Spleen (tissue), 7 donors: ENCODE measurements around the gene ZNF841.

ENCODE experiments used
- CTCF ChIP-seq, 11 experiments: fragments of 200-600 bp in 7 of 11; fragments of 450-650 bp in 4 of 11; sonication (generic) in 4 of 11; IDR thresholded peaks in 8 of 11; conservative IDR thresholded peaks in 3 of 11; 1 replicate in 7 of 11; 2 replicates in 4 of 11; pipeline versions ENCODE4 v1.4.0 to v1.8.0; 2016 to 2021; ENCODE audit warnings: antibody characterized with exemption in 11 of 11, inconsistent platforms in 4 of 11, mild to moderate bottlenecking in 1 of 11
- POLR2AphosphoS5 ChIP-seq, 3 donors: sonication (generic); formaldehyde crosslinking; IDR thresholded peaks; one replicate each; pipeline ENCODE4 v1.5.1; 2017; ENCODE audit warnings: antibody characterized with exemption in 3 of 3
- donor health status: DM: no; HTN: no; CAD: no; lungs with moderate emphysema.
- donor health status: DM: no; HTN: no; CAD: no.
- donor health status: DM: no; HTN: no; CAD: no.

- no peak for TF ChIP-seq CTCF (IDR thresholded peaks at IDR 0.05 in 8 of 11, conservative IDR thresholded peaks at IDR 0.05 in 3 of 11)
- TF ChIP-seq POLR2AphosphoS5 (IDR thresholded peaks at IDR 0.05) = no peak
Observed at GRCh38 chr19:52141203-52141602, 45.6 kb upstream of the ZNF841 start.
